Measurements from ENCODE around the gene IMMT.

DNA sequence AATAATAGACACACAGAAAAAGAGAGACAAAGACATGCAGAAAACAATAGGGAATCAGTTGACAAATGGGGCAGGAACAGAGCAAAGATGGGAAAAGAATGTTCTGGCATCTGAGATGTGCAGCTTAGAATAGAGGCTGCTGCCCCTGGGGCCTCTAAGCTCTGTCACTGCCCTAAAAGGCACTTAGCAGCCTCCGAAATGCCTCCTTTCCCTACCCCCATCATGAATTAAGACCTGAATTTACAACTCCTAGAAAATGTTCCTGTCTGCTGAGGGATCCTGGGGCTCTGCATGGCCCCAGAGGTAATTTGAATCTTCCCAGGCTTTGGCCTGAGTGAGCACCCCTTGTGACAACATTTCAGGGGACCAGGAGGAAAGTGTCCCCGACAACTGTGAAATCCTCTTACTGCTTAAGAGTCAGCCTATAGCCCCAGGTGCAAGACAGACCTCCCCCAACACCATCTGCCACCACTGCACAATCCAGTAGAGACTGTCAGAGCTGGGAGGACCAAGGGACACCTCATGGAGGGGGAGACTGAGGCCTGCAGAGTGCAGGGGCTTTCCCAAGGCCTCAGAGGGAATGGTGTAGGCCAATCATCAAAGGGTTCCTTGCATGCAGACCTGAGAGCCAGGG, 28.8 kb upstream of the IMMT start:
- no peak for TF ChIP-seq TAF1 (IDR thresholded peaks at IDR 0.05; ENCODE audit: low read depth, low read length)
- no peak for TF ChIP-seq POLR2A (IDR thresholded peaks at IDR 0.05; ENCODE audit: low read depth, low read length)
- no peak for TF ChIP-seq POLR2AphosphoS5 (IDR thresholded peaks at IDR 0.05; ENCODE audit: low read depth, low read length)
- no peak for TF ChIP-seq POU2F2 (IDR thresholded peaks at IDR 0.05; ENCODE audit: low read depth, low read length)
- no peak for TF ChIP-seq SPI1 (IDR thresholded peaks at IDR 0.05; ENCODE audit: low read depth, low read length)
- TF ChIP-seq PAX5 (IDR thresholded peaks at IDR 0.05; ENCODE audit: insufficient read depth, low read length, severe bottlenecking): no peak

Data from GM12891 (cell line).